DOHH2 (cell line): Measurements from ENCODE around the gene LYRM2.

Source experiments
- H3F3A ChIP-seq: fragments of 200-600 bp; sonication (generic), shearing (Covaris generic); 2 replicates; pipeline ENCODE4 v1.6.0; 2016; ENCODE audit warnings: antibody characterized with exemption, mild to moderate bottlenecking; ENCODE audit not compliant: control insufficient read depth, insufficient read depth
- H3K27ac ChIP-seq: fragments of 200-600 bp; sonication (generic); 2 replicates; pipeline ENCODE4 v1.5.1; 2014; ENCODE audit warnings: low read depth, mild to moderate bottlenecking, low read length, moderate library complexity
- H3K27me3 ChIP-seq: fragments of 200-600 bp; sonication (generic); 2 replicates; pipeline ENCODE4 v1.6.1; 2014; ENCODE audit warnings: mild to moderate bottlenecking, low read length, mixed read lengths; ENCODE audit not compliant: control insufficient read depth
- H3K36me3 ChIP-seq: fragments of 200-600 bp; sonication (generic); 2 replicates; pipeline ENCODE4 v1.6.1; 2014; ENCODE audit warnings: mild to moderate bottlenecking, low read length, moderate library complexity, mixed read lengths; ENCODE audit not compliant: control insufficient read depth
- H3K4me1 ChIP-seq: fragments of 200-600 bp; sonication (generic); 2 replicates; pipeline ENCODE4 v1.6.1; 2014; ENCODE audit warnings: mild to moderate bottlenecking, low read length, mixed read lengths; ENCODE audit not compliant: control insufficient read depth
- H3K4me2 ChIP-seq: fragments of 200-600 bp; sonication (generic); 2 replicates; pipeline ENCODE4 v1.6.0; 2014; ENCODE audit warnings: mild to moderate bottlenecking, low read length, moderate library complexity
- H3K4me3 ChIP-seq: fragments of 200-600 bp; sonication (generic); 2 replicates; pipeline ENCODE4 v1.5.1; 2014; ENCODE audit warnings: mild to moderate bottlenecking, low read length, mixed read lengths
- H3K79me2 ChIP-seq: fragments of 200-600 bp; sonication (generic); 2 replicates; pipeline ENCODE4 v1.6.1; 2014; ENCODE audit warnings: mild to moderate bottlenecking, low read length, mixed read lengths; ENCODE audit not compliant: control insufficient read depth
- H3K9me2 ChIP-seq: fragments of 200-600 bp; sonication (generic); replicated peaks from 2 replicates; pipeline ENCODE4 v1.6.1; 2014; ENCODE audit warnings: mild to moderate bottlenecking, low read length, mixed read lengths; ENCODE audit not compliant: control insufficient read depth
- H3K9me3 ChIP-seq: fragments of 200-600 bp; sonication (generic); 2 replicates; pipeline ENCODE4 v1.6.1; 2014; ENCODE audit warnings: antibody characterized with exemption, low read length, mixed read lengths; ENCODE audit not compliant: control insufficient read depth, insufficient read depth
- H4K20me1 ChIP-seq: fragments of 200-600 bp; sonication (generic); 2 replicates; pipeline ENCODE4 v1.6.0; 2014; ENCODE audit warnings: low read depth, mild to moderate bottlenecking, antibody characterized with exemption, low read length, moderate library complexity; ENCODE audit not compliant: control insufficient read depth, insufficient read depth
- EZH2phosphoT487 ChIP-seq: fragments of 200-600 bp; sonication (generic); IDR thresholded peaks from 2 replicates; pipeline ENCODE4 v1.6.1; 2017; ENCODE audit warnings: borderline replicate concordance, mild to moderate bottlenecking, antibody characterized with exemption, low read length, moderate library complexity, mixed read lengths
- TF ChIP-seq, protein P1 (sequence below): fragments of 200-600 bp; sonication (generic); IDR thresholded peaks from one replicate; pipeline ENCODE4 v1.5.1; 2014; ENCODE audit warnings: antibody characterized with exemption, mild to moderate bottlenecking, low read depth, low read length; ENCODE audit not compliant: poor library complexity, severe bottlenecking

LYRM2 gene

DNA sequence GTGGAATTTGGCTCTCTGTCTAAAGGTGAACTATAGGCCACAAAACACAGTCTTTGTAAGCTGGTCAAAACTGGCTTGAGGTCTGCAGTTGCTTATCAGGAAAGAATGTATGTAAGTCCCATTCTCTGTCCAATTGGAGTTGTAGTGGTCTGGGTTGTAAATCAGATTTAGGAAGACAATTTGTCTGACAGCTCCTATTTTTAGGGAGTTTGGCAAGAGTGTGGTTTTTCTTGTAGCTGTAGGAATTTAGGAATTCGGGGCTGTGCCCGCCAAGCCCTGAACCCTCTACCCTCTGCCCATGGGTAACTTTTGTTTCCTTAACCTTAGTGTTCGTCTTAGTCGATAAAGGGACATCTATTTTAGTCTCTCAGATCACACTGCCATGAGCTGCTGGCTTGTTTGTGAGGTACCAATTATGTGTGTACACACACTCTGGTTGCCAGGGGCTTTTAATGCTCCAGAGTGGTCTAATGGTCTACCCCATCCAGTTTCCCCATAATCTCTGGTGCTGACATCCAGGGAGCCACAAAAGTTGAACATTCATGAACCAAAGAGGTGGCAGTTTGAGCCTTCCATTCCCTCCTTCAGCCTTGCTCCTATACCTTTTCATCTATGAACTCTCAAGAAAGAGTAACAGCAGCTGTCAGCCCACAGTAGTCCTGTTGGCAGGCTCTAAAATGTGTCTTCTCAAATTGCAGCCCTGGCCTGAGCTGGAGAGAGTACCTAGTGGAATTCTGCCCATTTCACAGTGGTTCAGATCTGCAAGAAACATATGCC is 112.6 kb downstream of the LYRM2 start:
- no peak overlapping the region for H3K4me2 ChIP-seq
- no peak for TF ChIP-seq EZH2phosphoT487
- TF ChIP-seq, protein P1, sequence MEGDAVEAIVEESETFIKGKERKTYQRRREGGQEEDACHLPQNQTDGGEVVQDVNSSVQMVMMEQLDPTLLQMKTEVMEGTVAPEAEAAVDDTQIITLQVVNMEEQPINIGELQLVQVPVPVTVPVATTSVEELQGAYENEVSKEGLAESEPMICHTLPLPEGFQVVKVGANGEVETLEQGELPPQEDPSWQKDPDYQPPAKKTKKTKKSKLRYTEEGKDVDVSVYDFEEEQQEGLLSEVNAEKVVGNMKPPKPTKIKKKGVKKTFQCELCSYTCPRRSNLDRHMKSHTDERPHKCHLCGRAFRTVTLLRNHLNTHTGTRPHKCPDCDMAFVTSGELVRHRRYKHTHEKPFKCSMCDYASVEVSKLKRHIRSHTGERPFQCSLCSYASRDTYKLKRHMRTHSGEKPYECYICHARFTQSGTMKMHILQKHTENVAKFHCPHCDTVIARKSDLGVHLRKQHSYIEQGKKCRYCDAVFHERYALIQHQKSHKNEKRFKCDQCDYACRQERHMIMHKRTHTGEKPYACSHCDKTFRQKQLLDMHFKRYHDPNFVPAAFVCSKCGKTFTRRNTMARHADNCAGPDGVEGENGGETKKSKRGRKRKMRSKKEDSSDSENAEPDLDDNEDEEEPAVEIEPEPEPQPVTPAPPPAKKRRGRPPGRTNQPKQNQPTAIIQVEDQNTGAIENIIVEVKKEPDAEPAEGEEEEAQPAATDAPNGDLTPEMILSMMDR = no peak

DNA sequence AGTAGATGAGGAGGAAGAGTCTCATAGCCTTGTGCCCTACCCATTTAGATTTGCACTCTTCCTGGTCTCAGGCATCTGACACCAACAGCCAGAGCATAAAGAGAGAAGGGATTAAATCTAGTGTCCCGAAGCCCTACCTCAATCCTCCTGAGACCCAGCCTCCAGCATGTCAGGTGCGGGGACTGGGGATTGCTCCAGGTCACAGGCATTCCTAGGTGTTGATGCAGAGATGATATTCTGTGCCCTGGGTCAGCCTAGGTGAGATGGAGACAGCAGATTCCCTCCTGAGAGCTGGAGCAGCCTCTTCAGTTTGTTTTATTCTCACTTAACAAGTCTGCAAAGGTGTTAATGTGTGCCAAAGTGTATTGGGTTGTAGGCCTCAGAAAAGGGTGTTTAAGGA is 115.8 kb downstream of the LYRM2 start:
- no peaks in the 10 kb centered on the region for H3K4me1 ChIP-seq

More for the DNA sequence above, 112.6 kb downstream of the LYRM2 start:
- Histone ChIP-seq H4K20me1 (no peaks in the 10 kb centered on the region), H3K27me3 (0 out of 2 replicates have a peak, but pooled peaks cover 2% of the 10 kb centered on the region), H3F3A (no peaks in the 10 kb centered on the region), H3K4me1 (no peaks in the 10 kb centered on the region), H3K9me2 (no peaks in the 10 kb centered on the region), H3K36me3 (no peaks in the 10 kb centered on the region), H3K9me3 (no peaks in the 10 kb centered on the region), H3K79me2 (no peaks in the 10 kb centered on the region), H3K4me3 (no peak overlapping the region), H3K27ac (no peak overlapping the region)

DNA sequence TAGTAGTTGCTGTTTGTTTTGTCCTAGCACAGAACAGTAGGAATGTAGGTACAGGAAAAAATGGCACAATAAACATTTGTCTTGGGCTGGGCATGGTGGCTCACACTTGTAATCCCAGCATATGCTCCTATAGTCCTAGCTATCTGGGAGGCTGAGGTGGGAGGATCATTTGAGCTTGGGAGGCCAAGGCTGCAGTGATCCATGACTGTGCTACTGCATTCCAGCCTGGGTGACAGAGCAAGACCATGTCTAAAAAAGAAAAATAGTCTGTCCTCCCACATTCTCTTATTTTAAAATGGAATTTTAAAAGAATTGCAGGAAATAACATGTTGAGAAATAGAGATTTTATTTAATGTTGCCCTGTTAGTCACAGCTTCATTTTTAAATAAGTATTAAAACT is 117.8 kb downstream of the LYRM2 start:
- Histone ChIP-seq H3K4me1 (no peaks in the 10 kb centered on the region), H3K27me3 (peaks cover 2% of the 10 kb centered on the region; the same call in 1 of the 2 replicates), H3K36me3 (no peaks in the 10 kb centered on the region), H4K20me1 (no peaks in the 10 kb centered on the region), H3K9me3 (no peaks in the 10 kb centered on the region), H3F3A (no peaks in the 10 kb centered on the region), H3K27ac (no peak overlapping the region), H3K9me2 (no peaks in the 10 kb centered on the region), H3K4me2 (no peak overlapping the region), H3K79me2 (no peaks in the 10 kb centered on the region), H3K4me3 (no peak overlapping the region)
- no peak for TF ChIP-seq EZH2phosphoT487
- TF ChIP-seq, protein P1 = no peak

More for the DNA sequence above, 115.8 kb downstream of the LYRM2 start:
- H3K27me3 ChIP-seq = peaks cover 2% of the 10 kb centered on the region; the same call in 1 of the 2 replicates
- H4K20me1 ChIP-seq = no peaks in the 10 kb centered on the region
- no peaks in the 10 kb centered on the region for H3K79me2 ChIP-seq
- no peaks in the 10 kb centered on the region for H3K9me3 ChIP-seq
- no peak overlapping the region for H3K4me3 ChIP-seq
- H3K4me2 ChIP-seq = no peak overlapping the region
- no peaks in the 10 kb centered on the region for H3K9me2 ChIP-seq
- no peak for TF ChIP-seq EZH2phosphoT487
- no peaks in the 10 kb centered on the region for H3K36me3 ChIP-seq
- no peaks in the 10 kb centered on the region for H3F3A ChIP-seq
- H3K27ac ChIP-seq = no peak overlapping the region

DNA sequence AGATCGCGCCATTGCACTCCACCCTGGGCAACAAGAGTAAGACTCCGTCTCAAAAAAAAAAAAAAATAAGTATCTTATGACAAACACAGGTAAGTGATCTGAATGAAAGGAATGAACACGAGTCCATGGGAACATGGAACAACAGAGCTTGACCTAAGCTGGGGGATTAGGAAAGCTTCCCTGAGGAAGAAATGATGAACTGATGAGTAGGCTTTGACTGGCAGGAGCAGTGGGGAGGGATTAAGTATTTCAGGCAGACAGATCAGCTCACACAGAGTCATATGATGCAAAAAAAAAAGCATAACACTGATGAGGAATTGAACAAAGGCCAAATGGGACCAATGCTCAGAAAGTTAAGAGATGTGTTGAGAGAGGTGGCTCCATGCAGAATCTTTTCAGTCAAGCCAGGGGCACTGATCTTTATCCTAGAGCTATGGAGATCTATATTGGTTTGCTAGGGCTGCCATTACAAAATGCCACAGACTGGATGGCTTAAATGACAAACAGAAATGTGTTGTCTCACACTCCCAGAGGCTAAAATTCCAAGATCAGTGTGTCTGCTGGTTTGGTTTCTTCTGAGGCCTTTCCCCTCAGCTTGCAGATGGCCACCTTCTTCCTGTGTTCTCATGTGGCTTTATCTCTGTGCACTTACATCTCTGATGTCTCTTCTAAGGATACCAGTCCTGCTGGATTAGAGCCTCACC is 120.0 kb downstream of the LYRM2 start:
- Histone ChIP-seq H3K4me3 (no peak overlapping the region), H3K9me2 (no peaks in the 10 kb centered on the region), H3K4me2 (no peak overlapping the region), H3K27ac (no peak overlapping the region), H3K4me1 (no peaks in the 10 kb centered on the region), H3K36me3 (no peaks in the 10 kb centered on the region), H3K79me2 (no peaks in the 10 kb centered on the region), H3K9me3 (no peaks in the 10 kb centered on the region), H4K20me1 (no peaks in the 10 kb centered on the region), H3F3A (no peaks in the 10 kb centered on the region), H3K27me3 (peaks cover 2% of the 10 kb centered on the region; the same call in 1 of the 2 replicates)
- TF ChIP-seq EZH2phosphoT487 = no peak
- TF ChIP-seq, protein P1 = no peak
